GM12873 (cell line): Measurements from ENCODE around the gene TGM3.

Experiments used
- TF ChIP-seq, protein P1 (sequence below): IDR thresholded peaks from 2 replicates; pipeline ENCODE4 v1.5.1; 2012; ENCODE audit warnings: low read depth, mild to moderate bottlenecking, moderate library complexity, low read length, control low read depth; ENCODE audit not compliant: insufficient read depth; ENCODE audit errors: missing control alignments

The TGM3 gene

DNA sequence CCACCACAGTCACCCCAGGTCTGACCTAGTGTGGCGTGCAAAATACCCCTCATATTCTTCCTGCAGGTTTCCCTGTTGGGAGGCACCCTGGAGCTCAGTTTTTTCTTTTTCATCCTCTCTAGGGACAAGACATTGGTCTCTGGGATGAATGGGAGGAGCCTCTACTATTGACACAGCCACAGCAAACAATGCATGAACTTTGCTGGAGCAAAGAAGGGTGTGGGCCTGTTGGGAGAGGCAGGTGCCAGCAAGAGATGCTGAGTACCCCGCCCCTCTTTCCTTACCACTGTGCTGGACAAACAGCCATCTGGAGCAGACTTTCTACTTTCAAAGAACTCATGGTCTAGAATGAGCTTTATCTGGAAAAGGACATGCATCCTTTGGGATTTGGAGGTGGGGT lies 10.1 kb downstream of the TGM3 start:
- TF ChIP-seq, protein P1, sequence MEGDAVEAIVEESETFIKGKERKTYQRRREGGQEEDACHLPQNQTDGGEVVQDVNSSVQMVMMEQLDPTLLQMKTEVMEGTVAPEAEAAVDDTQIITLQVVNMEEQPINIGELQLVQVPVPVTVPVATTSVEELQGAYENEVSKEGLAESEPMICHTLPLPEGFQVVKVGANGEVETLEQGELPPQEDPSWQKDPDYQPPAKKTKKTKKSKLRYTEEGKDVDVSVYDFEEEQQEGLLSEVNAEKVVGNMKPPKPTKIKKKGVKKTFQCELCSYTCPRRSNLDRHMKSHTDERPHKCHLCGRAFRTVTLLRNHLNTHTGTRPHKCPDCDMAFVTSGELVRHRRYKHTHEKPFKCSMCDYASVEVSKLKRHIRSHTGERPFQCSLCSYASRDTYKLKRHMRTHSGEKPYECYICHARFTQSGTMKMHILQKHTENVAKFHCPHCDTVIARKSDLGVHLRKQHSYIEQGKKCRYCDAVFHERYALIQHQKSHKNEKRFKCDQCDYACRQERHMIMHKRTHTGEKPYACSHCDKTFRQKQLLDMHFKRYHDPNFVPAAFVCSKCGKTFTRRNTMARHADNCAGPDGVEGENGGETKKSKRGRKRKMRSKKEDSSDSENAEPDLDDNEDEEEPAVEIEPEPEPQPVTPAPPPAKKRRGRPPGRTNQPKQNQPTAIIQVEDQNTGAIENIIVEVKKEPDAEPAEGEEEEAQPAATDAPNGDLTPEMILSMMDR, result no peak

DNA sequence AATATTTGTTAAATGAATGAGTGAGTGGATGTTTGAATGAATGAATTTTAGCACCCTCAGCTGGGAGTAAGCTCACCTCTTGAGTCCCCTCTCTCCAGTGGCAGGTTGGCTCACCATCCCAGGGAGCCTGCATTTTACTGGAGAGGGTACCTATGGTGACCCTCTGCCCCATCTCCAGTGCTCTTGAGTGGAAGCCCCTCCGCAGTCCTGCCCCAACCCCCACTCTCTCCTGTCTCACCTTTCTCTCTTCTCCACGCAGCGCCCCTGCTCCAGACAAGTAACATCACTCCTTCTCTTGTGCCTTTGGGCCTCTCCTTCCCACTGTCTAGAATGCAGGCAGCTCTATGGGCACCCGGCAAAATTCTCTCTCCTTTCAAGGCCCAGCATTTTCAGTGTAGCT lies 11.3 kb downstream of the TGM3 start:
- TF ChIP-seq, protein P1, result no peak

DNA sequence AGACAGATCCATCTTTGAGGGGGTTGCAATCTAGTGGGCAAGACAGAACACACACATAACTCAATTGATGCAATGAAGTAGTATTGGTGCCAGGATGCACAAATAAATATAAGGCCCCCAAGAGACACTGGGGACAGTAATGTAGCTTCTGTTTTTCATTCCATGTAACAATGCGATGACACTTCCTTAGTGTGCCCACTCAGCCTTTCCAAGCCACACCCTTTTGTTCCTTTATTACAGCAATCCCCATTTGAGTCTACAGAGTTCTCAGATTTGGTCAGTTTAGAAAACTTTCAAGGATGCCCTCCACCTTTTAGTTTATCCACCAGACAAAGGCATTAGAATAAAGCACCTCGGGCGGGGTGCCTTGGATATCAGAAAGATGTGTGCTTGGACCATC lies 15.5 kb downstream of the TGM3 start:
- TF ChIP-seq, protein P1, result no peak

DNA sequence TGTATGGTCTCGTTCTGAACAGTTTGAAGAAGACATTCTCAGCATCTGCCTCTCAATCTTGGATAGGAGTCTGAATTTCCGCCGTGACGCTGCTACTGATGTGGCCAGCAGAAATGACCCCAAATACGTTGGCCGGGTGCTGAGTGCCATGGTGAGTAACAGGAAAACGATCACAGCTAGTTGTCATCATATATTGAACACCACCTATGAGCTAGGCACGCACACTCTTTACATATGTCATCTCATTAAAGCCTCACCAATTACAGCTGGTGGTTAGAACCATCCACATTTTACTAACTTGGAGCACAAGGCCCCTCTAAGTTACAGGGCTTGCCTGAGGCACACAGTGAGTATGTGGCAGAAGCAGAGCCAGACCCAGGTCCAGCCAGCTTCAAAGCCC lies 17.1 kb downstream of the TGM3 start:
- TF ChIP-seq, protein P1, result no peak

DNA sequence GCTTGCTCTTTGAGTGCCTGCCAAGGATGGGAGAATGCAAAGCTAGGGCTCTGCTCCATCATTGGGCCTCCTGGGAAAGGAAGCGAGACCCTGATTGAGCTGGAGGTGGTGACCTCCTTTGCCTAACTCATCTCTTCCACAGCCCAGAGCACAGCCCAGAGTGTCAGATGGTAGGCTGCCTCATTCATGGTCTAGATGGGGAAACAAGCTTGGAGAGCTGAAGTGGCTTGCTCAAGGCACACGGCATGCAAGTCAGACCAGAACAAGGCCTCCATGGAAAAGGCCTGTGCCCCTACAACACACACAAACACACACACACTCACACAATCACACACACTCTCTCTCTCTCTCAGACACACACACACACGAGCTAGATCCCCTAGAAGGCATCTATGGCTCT lies 17.5 kb downstream of the TGM3 start:
- TF ChIP-seq, protein P1, result no peak

DNA sequence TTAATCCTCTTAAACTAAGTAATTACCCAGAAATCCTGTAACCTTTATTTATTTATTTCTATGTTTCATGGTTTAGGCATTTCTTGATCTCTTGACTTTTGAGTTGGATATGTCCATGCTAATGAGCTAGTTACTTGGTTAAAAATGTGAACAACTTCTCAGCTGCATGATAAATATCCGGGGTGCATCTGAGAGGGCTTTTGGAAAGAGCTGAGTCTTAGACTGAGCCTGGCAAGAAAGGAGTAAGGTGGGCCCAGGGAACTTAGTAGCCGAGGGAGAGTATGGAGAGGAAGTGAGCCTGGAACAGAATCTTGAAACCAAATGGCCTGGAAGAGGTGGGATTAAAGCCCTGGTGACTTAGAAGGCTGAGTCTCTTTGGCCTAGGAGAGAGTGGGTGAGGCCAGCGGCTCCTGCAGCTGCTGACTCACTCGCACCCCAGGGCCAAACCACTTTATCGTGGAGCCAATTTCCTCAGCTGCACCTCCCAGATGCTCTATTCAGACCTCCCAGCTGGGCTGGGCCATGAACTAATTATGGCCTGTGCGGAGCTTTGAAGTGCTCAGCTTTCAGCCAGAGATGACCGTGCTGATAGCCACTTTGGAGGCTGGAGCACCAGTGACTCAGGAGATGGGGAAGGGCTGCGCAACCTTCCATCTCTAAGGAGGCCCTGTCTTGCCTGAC lies 19.1 kb downstream of the TGM3 start:
- TF ChIP-seq, protein P1, result no peak

DNA sequence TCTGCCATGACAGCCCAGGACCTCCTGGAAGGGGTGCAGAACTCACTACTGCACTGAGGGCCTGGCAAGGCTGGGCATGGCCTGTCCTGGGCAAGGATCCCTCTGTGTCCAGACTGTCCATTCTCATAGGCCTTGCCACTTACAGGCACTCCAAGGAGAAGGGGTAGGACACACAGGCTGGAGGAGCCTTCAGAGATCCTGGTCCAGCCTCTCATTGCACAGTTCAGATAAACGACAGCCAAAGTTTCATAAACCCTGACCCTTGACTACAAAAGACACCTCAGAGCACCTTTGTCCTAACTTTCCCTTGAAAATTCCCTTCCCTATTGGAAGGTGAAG lies 19.6 kb downstream of the TGM3 start:
- TF ChIP-seq, protein P1, result no peak
